OCI-LY7 (cell line): Measurements from ENCODE around the gene SLC26A4. TPM values are rescaled to one million over a fixed set of nuclear protein-coding genes. Genes with fewer than 3 reads are reported as not detected.

Experiments used
- BruUV-seq: library from RNA; stranded (reverse); fragments of 400-500 nt; replicated peaks from 2 replicates; lab custom pipeline; 2021; lab: Mats Ljungman, UMichigan
- CTCF ChIA-PET: fragments of 300-600 bp; sonication (Branson Sonifier 250); formaldehyde crosslinking; loops from one replicate; lab custom pipeline; 2022; ENCODE audit warnings: antibody characterized with exemption; ENCODE audit not compliant: unreplicated experiment; lab: Charles Lee
- POLR2A ChIA-PET: fragments of 300-600 bp; sonication (Branson Sonifier 250); formaldehyde crosslinking; loops from one replicate; lab custom pipeline; 2022; ENCODE audit warnings: antibody characterized with exemption; lab: Charles Lee
- DNase-seq: peaks from one replicate; pipeline ENCODE4 v3.0.0-alpha.2; 2015; ENCODE audit warnings: low spot score
- H2AFZ ChIP-seq: fragments of 200-600 bp; sonication (generic), shearing (Covaris generic); 2 replicates; pipeline ENCODE4 v1.6.1; 2014; ENCODE audit warnings: mild to moderate bottlenecking, antibody characterized with exemption, low read length, moderate library complexity
- H3K27ac ChIP-seq: fragments of 200-600 bp; sonication (generic); 2 replicates; pipeline ENCODE4 v1.5.1; 2014; ENCODE audit warnings: mixed run types, low read depth, mild to moderate bottlenecking, moderate library complexity, low read length, inconsistent platforms; ENCODE audit not compliant: poor library complexity, severe bottlenecking
- H3K36me3 ChIP-seq: fragments of 200-600 bp; sonication (generic); 2 replicates; pipeline ENCODE4 v1.6.1; 2014; ENCODE audit warnings: mild to moderate bottlenecking, antibody characterized with exemption, low read length, moderate library complexity, mixed read lengths; ENCODE audit not compliant: insufficient read depth
- H3K4me1 ChIP-seq: fragments of 200-600 bp; sonication (generic); 2 replicates; pipeline ENCODE4 v1.5.1; 2014; ENCODE audit warnings: mild to moderate bottlenecking, low read length; ENCODE audit not compliant: insufficient read depth, poor library complexity, severe bottlenecking
- H3K4me2 ChIP-seq: fragments of 200-600 bp; sonication (generic); 2 replicates; pipeline ENCODE4 v1.6.1; 2014; ENCODE audit warnings: mild to moderate bottlenecking, low read length
- H3K4me3 ChIP-seq: fragments of 200-600 bp; sonication (generic); 2 replicates; pipeline ENCODE4 v1.5.1; 2014; ENCODE audit warnings: mild to moderate bottlenecking, low read depth, low read length; ENCODE audit not compliant: poor library complexity, severe bottlenecking
- H3K79me2 ChIP-seq: fragments of 200-600 bp; sonication (generic); 2 replicates; pipeline ENCODE4 v1.6.1; 2016; ENCODE audit warnings: low read depth, mild to moderate bottlenecking, low read length, moderate library complexity, mixed read lengths; ENCODE audit not compliant: insufficient read depth
- H3K9me2 ChIP-seq: fragments of 200-600 bp; sonication (generic); 2 replicates; pipeline ENCODE4 v1.6.1; 2016; ENCODE audit warnings: mild to moderate bottlenecking, low read length, mixed read lengths; ENCODE audit not compliant: insufficient read depth
- H3K9me3 ChIP-seq: fragments of 200-600 bp; sonication (generic); 2 replicates; pipeline ENCODE4 v1.6.1; 2014; ENCODE audit warnings: mild to moderate bottlenecking, mixed run types, low read length, mixed read lengths
- H4K20me1 ChIP-seq: fragments of 200-600 bp; sonication (generic); 2 replicates; pipeline ENCODE4 v1.6.1; 2014; ENCODE audit warnings: mild to moderate bottlenecking, antibody characterized with exemption, low read length, moderate library complexity, mixed read lengths; ENCODE audit not compliant: insufficient read depth
- EZH2phosphoT487 ChIP-seq: fragments of 200-600 bp; sonication (generic); IDR thresholded peaks from 2 replicates; pipeline ENCODE4 v1.6.1; 2018; ENCODE audit warnings: low read depth, borderline replicate concordance, mild to moderate bottlenecking, mixed run types, antibody characterized with exemption, low read length, moderate library complexity, mixed read lengths
- intact Hi-C: fragments of 100-400 bp; cut with micrococcal nuclease; formaldehyde crosslinking; loops from one replicate; pipeline ENCODE4 v1.10.0; 2022; ENCODE audit not compliant: unreplicated experiment
- total RNA-seq, 2 experiments: library from RNA; depleted of rRNA in 1 of 2; stranded (reverse); fragments of >200 nt in 1 of 2; shearing (Covaris generic) in 1 of 2; gene quantifications; 2 replicates each; pipeline ENCODE4 v1.2.3, GENCODE V29; 2014 to 2022
- TF ChIP-seq, protein P1 (sequence below): fragments of 200-600 bp; sonication (generic); conservative IDR thresholded peaks from 2 replicates; pipeline ENCODE4 v1.5.1; 2014; ENCODE audit warnings: mild to moderate bottlenecking, antibody characterized with exemption, low read length, moderate library complexity, mixed read lengths

The SLC26A4 gene
- total RNA-seq, 2 experiments from 2014 or later = 0.27 TPM; not detected in 1

DNA sequence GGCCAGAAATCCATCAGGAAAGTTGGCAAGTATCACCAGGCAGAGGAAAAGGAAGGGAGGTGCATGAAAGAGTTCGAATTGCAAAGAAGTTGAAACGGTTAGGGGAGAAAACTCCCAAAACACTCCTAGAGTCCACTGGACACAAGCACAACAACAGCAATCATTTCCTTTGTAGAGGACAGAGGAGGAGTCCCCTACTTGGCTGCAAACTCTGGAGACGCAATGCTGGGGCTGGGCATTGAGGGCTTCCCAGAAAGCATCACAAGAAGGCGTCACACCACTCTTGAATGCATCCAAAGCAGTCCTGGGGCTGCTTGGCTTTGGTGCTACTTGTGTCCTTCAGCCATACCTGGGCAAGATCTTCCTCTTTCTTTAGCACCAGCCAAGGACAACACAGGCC is 18.1 kb upstream of the SLC26A4 start:
- Histone ChIP-seq H4K20me1 (no peaks in the 10 kb centered on the region), H3K9me3 (peaks cover 9% of the 10 kb centered on the region; the same call in 1 of the 2 replicates), H3K4me1 (peaks cover 17% of the 10 kb centered on the region), H3K9me2 (no peaks in the 10 kb centered on the region), H3K4me2 (no peak overlapping the region), H3K79me2 (no peaks in the 10 kb centered on the region), H3K4me3 (no peak overlapping the region), H3K27ac (no peak overlapping the region), H2AFZ (no peak overlapping the region), H3K36me3 (peaks cover 4% of the 10 kb centered on the region; the same call in 1 of the 2 replicates)
- ChIA-PET POLR2A (interaction anchor here (0.7 kb wide), 1 partner anchor 13 kb away, joined by 3 read pairs; no protein-coding TSS in a partner anchor), CTCF (no interaction called here)
- TF ChIP-seq EZH2phosphoT487 = no peak
- TF ChIP-seq, protein P1, sequence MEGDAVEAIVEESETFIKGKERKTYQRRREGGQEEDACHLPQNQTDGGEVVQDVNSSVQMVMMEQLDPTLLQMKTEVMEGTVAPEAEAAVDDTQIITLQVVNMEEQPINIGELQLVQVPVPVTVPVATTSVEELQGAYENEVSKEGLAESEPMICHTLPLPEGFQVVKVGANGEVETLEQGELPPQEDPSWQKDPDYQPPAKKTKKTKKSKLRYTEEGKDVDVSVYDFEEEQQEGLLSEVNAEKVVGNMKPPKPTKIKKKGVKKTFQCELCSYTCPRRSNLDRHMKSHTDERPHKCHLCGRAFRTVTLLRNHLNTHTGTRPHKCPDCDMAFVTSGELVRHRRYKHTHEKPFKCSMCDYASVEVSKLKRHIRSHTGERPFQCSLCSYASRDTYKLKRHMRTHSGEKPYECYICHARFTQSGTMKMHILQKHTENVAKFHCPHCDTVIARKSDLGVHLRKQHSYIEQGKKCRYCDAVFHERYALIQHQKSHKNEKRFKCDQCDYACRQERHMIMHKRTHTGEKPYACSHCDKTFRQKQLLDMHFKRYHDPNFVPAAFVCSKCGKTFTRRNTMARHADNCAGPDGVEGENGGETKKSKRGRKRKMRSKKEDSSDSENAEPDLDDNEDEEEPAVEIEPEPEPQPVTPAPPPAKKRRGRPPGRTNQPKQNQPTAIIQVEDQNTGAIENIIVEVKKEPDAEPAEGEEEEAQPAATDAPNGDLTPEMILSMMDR = no peak
- BruUV-seq = no TSS peak
- intact Hi-C loops = no loop called here
- no peak for DNase-seq

DNA sequence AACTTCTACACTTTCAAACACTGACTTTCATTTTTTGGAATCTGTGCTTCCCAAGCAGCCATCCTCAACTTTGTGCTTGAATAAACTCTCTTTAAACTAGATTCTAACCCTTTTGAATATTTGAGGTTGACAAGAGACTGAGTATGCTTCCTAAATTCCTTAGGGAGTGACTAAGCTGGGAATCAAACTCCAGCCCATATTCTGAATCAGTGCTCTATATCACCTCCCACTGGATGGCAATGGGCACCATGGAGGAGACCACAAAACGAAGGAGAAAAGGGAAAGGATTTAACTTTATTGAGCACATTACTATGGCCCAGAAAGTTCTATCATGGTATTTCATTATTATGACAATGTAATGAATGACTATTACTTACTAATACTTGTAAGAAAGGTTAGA is 17.2 kb upstream of the SLC26A4 start:
- H3K36me3 ChIP-seq = no peaks in the 10 kb centered on the region
- intact Hi-C loops = no loop called here
- TF ChIP-seq, protein P1 = peak; percentile 42
- TF ChIP-seq EZH2phosphoT487 = no peak
- H3K27ac ChIP-seq = no peak overlapping the region
- H2AFZ ChIP-seq = no peak overlapping the region
- H3K9me2 ChIP-seq = no peaks in the 10 kb centered on the region
- peaks cover 12% of the 10 kb centered on the region for H3K4me1 ChIP-seq
- ChIA-PET POLR2A (no interaction called here), CTCF (interaction anchor here (0.6 kb wide), 1 partner anchor 34 kb away, joined by 3 read pairs; no protein-coding TSS in a partner anchor)
- no peaks in the 10 kb centered on the region for H4K20me1 ChIP-seq
- no peak overlapping the region for H3K4me2 ChIP-seq
- H3K9me3 ChIP-seq = peaks cover under 1% of the 10 kb centered on the region; the same call in 1 of the 2 replicates
- no peaks in the 10 kb centered on the region for H3K79me2 ChIP-seq
- H3K4me3 ChIP-seq = no peak overlapping the region
- no peak for DNase-seq
- BruUV-seq = no TSS peak

DNA sequence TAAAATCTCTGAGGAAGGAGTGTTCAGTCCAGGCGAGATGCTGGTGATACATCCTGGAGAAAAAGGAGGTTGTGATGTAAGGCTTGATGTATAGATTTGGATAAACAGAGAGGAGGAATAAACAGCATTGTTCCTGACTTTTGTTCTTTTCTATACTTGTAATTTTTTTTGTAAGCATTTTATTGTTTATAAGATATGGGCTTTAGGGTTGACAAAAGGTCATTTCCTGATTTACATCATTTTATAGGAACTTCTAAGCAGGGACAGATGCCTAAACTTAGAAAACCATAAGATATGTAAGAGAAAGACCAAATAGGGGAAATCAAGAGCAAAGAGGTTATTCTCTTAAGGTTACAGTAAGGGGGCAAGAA is 16.7 kb upstream of the SLC26A4 start:
- DNase-seq = no peak
- TF ChIP-seq EZH2phosphoT487 = no peak
- TF ChIP-seq, protein P1 = no peak
- Histone ChIP-seq H3K27ac (no peak overlapping the region), H3K4me3 (no peak overlapping the region), H3K4me2 (no peak overlapping the region), H3K9me3 (no peaks in the 10 kb centered on the region), H3K4me1 (peaks cover 6% of the 10 kb centered on the region), H3K9me2 (no peaks in the 10 kb centered on the region), H3K79me2 (no peaks in the 10 kb centered on the region), H3K36me3 (no peaks in the 10 kb centered on the region), H4K20me1 (no peaks in the 10 kb centered on the region), H2AFZ (no peak overlapping the region)
- BruUV-seq = no TSS peak
- ChIA-PET CTCF (no interaction called here), POLR2A (no interaction called here)
- intact Hi-C loops = no loop called here
